ENCODE data around the gene TLR4. TPM values are rescaled to one million over a fixed set of nuclear protein-coding genes. Genes with fewer than 3 reads are reported as not detected.

Gene TLR4
- total and polyA plus RNA-seq, 12 donors = 5.5 to 65.2 (median 35.7) TPM

GRCh38 chr9:117677572-117677971 is 26.6 kb upstream of the TLR4 start:
- DNase-seq = no peak
- Histone ChIP-seq H3K27me3 (no peaks in the 10 kb centered on the region), H3K4me3 (no peak overlapping the region), H3K4me1 (replicated peaks in 1 of 2) (peaks cover 0 to 11% of the 10 kb centered on the region in 2 donors), H3K36me3 (replicated peaks in 1 of 2) (no peaks in the 10 kb centered on the region), H3K27ac (no peak overlapping the region), H3K9me3 (replicated peaks in 1 of 3) (no peaks in the 10 kb centered on the region)
- TF ChIP-seq CTCF (IDR thresholded peaks at IDR 0.05) (no peak), POLR2A (IDR thresholded peaks at IDR 0.05) (no peak)
- intact Hi-C loops (cut with DNase I) = no loop called here

GRCh38 chr9:117678871-117679270 is 25.3 kb upstream of the TLR4 start:
- WGBS, 4 donors = 0% methylated on average over 1 of the region's 1 CpG
- peaks cover 0 to 11% of the 10 kb centered on the region in 2 donors for H3K4me1 ChIP-seq (replicated peaks in 1 of 2)
- H3K27ac ChIP-seq = peak overlapping the region in 1 of 5 donors; percentile 30
- no peak overlapping the region for H3K4me3 ChIP-seq
- H3K27me3 ChIP-seq = no peaks in the 10 kb centered on the region
- no peaks in the 10 kb centered on the region for H3K36me3 ChIP-seq (replicated peaks in 1 of 2)
- no peaks in the 10 kb centered on the region for H3K9me3 ChIP-seq (replicated peaks in 1 of 3)
- DNase-seq = no peak
- TF ChIP-seq POLR2A (IDR thresholded peaks at IDR 0.05) (no peak), CTCF (IDR thresholded peaks at IDR 0.05) (no peak)
- intact Hi-C loops (cut with DNase I) = no loop called here

- Histone ChIP-seq H3K4me3 (peak overlapping the region in 2 of 4 donors; percentile 12 to 21), H3K36me3 (replicated peaks in 1 of 2) (no peaks in the 10 kb centered on the region), H3K27me3 (no peaks in the 10 kb centered on the region), H3K9me3 (replicated peaks in 1 of 3) (no peaks in the 10 kb centered on the region), H3K27ac (peak overlapping the region in 2 of 5 donors; percentile 11 to 18), H3K4me1 (replicated peaks in 1 of 2) (peaks cover 0 to 11% of the 10 kb centered on the region in 2 donors)
- WGBS, 4 donors = 47 to 66% (median 51%) methylated on average over 2 of the region's 2 CpGs
- TF ChIP-seq CTCF (IDR thresholded peaks at IDR 0.05) = no peak
- no peak for TF ChIP-seq POLR2A (IDR thresholded peaks at IDR 0.05)
- intact Hi-C loops (cut with DNase I) = no loop called here
- no peak for DNase-seq
These were observed 24.8 kb upstream of the TLR4 start for GRCh38 chr9:117679416-117679815.

GRCh38 chr9:117681888-117682287 is 22.3 kb upstream of the TLR4 start:
- DNase-seq = no peak
- WGBS, 4 donors = 68 to 76% (median 70%) methylated on average over 2 of the region's 2 CpGs
- Histone ChIP-seq H3K4me3 (no peak overlapping the region), H3K27ac (no peak overlapping the region), H3K4me1 (replicated peaks in 1 of 2) (peaks cover 0 to 11% of the 10 kb centered on the region in 2 donors), H3K27me3 (no peaks in the 10 kb centered on the region), H3K9me3 (replicated peaks in 1 of 3) (no peaks in the 10 kb centered on the region), H3K36me3 (replicated peaks in 1 of 2) (no peaks in the 10 kb centered on the region)
- intact Hi-C loops (cut with DNase I) = no loop called here
- TF ChIP-seq POLR2A (IDR thresholded peaks at IDR 0.05) = no peak
- no peak for TF ChIP-seq CTCF (IDR thresholded peaks at IDR 0.05)
